Lower leg skin (tissue), 3 donors: ENCODE data around the gene FARP1.

Source experiments
- POLR2A ChIP-seq, 2 donors: fragments of 450-650 bp; IDR thresholded peaks; one replicate each; pipeline ENCODE4 v1.6.1; 2016 to 2017; ENCODE audit warnings: antibody characterized with exemption in 2 of 2, mild to moderate bottlenecking in 1 of 2, moderate library complexity in 1 of 2
- TF ChIP-seq, protein P1 (sequence below), 3 donors: fragments of 450-650 bp; IDR thresholded peaks; one replicate each; pipeline ENCODE4 v1.5.1; 2016; ENCODE audit warnings: antibody characterized with exemption in 3 of 3, mild to moderate bottlenecking in 3 of 3, moderate library complexity in 2 of 3

GRCh38 chr13:98384739-98385138 is 241.8 kb downstream of the FARP1 start:
- TF ChIP-seq, protein P1, sequence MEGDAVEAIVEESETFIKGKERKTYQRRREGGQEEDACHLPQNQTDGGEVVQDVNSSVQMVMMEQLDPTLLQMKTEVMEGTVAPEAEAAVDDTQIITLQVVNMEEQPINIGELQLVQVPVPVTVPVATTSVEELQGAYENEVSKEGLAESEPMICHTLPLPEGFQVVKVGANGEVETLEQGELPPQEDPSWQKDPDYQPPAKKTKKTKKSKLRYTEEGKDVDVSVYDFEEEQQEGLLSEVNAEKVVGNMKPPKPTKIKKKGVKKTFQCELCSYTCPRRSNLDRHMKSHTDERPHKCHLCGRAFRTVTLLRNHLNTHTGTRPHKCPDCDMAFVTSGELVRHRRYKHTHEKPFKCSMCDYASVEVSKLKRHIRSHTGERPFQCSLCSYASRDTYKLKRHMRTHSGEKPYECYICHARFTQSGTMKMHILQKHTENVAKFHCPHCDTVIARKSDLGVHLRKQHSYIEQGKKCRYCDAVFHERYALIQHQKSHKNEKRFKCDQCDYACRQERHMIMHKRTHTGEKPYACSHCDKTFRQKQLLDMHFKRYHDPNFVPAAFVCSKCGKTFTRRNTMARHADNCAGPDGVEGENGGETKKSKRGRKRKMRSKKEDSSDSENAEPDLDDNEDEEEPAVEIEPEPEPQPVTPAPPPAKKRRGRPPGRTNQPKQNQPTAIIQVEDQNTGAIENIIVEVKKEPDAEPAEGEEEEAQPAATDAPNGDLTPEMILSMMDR (IDR thresholded peaks at IDR 0.05) = no peak
- TF ChIP-seq POLR2A (IDR thresholded peaks at IDR 0.05) = no peak
